Cardiac fibroblast (primary cell): ENCODE results near the gene TNFRSF25.
A peak's percentile ranks its signal among the peaks of the same experiment; 100 is the strongest.

Experiments
- DNase-seq, 2 donors: peaks; one replicate each; pipeline versions ENCODE4 v3.0.0 to v3.0.0-alpha.2; 2010; ENCODE audit warnings: low read depth in 2 of 2
- H3K4me3 ChIP-seq, 2 donors: replicated peaks in 1 of 2; 1 replicate in 1 of 2; 2 replicates in 1 of 2; pipeline ENCODE4 v1.5.1; 2011; ENCODE audit warnings: low read depth in 2 of 2, low read length in 2 of 2, mild to moderate bottlenecking in 2 of 2, moderate library complexity in 1 of 2
- TF ChIP-seq, protein P1 (sequence below): IDR thresholded peaks from one replicate; pipeline ENCODE4 v1.5.1; 2011; ENCODE audit warnings: low read depth, mild to moderate bottlenecking, low read length, inconsistent platforms

The TNFRSF25 gene

DNA sequence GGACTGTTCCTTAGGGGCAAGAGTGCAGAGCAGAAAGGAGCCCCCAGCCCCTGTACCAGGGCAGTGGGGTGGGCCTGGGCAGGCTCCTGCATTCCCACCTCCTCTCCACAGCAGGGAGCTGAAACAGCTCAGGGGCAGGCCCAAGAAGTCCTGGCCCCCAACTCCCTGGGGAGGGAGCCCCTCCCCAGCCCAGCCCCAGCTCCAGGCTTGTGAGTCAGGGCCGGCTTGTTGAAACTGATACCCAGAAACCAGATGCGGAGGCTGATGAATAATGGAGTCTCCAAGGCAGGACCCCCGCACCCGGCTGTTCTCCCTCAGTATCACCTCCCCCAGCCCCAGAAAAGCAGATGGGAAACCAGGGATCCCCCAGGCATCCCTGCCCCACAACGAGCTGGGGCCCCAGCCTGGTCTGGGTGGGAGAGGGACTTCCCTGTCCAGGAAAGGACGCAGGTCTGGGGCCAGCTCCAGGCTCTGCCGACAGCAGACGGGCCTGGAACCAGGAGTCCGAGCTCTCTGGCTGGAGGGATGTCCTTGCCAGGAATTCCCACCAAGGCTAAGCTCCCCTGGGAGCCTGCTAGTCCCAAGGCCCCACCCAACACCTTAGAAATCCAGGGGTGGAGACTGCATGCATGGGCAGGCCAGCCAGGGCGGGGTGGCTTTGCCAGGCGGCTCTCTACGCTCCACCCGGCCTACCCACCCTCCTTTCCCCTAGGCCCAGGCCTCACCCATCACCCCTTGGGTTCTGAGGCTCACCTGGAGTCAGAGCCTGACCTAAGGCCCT lies 22.8 kb upstream of the TNFRSF25 start:
- TF ChIP-seq, protein P1, sequence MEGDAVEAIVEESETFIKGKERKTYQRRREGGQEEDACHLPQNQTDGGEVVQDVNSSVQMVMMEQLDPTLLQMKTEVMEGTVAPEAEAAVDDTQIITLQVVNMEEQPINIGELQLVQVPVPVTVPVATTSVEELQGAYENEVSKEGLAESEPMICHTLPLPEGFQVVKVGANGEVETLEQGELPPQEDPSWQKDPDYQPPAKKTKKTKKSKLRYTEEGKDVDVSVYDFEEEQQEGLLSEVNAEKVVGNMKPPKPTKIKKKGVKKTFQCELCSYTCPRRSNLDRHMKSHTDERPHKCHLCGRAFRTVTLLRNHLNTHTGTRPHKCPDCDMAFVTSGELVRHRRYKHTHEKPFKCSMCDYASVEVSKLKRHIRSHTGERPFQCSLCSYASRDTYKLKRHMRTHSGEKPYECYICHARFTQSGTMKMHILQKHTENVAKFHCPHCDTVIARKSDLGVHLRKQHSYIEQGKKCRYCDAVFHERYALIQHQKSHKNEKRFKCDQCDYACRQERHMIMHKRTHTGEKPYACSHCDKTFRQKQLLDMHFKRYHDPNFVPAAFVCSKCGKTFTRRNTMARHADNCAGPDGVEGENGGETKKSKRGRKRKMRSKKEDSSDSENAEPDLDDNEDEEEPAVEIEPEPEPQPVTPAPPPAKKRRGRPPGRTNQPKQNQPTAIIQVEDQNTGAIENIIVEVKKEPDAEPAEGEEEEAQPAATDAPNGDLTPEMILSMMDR = no peak
- peak overlapping the region in 1 of 2 donors; percentile 84 for H3K4me3 ChIP-seq
- DNase-seq = no peak

DNA sequence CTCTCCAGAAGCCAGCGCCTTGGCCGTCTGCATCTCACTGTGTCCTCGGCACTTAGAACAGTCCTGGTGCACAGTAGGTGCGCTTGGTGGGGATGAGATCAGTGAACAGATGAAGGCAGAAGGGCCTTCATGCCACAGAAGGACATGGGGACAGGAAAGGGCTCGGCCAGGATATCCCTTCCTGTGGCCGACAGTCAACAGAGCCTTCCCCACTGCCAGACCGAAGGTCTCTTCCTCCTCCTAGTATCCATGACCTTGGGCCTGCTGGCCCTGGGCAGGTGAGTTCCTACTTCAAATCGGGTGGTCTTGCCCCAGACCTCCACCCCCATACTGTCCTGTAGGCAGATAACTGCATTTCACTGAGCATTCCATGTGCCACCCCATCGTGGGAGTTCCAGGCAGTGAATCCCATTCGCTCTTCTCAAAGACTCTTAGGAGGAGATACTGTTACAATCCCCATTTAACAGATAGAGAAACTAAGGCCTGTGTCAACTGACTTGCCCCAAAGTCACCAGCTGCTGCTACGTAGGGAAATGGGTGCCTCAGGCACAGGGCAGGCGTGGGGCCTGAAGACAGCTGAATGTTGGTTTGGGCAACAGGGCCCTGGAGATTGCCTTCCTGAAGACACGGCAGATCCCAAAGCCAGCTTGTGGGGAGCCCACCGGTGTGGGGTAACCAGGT lies 22.0 kb upstream of the TNFRSF25 start:
- H3K4me3 ChIP-seq = no peak overlapping the region
- TF ChIP-seq, protein P1 = no peak
- no peak for DNase-seq

DNA sequence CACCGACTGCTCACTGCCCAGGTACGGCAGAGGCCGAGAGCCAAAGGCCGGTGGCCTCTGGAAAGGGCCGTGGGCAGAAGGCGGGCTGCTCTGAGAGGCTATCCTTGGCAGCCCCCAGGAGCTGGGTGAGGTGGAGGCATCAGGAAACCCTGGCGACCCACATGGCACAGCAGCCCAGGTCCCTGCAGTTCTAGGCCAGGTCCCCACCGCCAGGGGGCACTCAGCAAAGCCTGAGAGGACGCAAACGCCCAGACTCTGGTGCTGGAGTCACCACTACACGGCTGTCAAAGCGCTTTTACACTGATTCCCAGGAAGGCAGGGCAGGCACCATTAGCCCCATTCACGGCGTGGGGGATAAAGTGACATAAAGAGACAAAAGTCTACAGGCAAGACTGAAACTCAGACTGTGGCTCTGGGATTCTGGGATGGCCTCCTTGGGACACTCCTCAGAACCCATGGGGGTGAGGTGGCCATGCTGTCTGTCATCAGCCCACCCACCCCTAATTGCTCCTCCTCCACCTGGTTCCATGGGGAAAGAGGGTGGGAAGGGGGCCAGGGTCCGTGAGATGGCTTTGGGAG lies 20.5 kb upstream of the TNFRSF25 start:
- TF ChIP-seq, protein P1 = peak; percentile 94
- peak; percentile 85 to 87 for DNase-seq
- peak overlapping the region in 1 of 2 donors; percentile 60 for H3K4me3 ChIP-seq

DNA sequence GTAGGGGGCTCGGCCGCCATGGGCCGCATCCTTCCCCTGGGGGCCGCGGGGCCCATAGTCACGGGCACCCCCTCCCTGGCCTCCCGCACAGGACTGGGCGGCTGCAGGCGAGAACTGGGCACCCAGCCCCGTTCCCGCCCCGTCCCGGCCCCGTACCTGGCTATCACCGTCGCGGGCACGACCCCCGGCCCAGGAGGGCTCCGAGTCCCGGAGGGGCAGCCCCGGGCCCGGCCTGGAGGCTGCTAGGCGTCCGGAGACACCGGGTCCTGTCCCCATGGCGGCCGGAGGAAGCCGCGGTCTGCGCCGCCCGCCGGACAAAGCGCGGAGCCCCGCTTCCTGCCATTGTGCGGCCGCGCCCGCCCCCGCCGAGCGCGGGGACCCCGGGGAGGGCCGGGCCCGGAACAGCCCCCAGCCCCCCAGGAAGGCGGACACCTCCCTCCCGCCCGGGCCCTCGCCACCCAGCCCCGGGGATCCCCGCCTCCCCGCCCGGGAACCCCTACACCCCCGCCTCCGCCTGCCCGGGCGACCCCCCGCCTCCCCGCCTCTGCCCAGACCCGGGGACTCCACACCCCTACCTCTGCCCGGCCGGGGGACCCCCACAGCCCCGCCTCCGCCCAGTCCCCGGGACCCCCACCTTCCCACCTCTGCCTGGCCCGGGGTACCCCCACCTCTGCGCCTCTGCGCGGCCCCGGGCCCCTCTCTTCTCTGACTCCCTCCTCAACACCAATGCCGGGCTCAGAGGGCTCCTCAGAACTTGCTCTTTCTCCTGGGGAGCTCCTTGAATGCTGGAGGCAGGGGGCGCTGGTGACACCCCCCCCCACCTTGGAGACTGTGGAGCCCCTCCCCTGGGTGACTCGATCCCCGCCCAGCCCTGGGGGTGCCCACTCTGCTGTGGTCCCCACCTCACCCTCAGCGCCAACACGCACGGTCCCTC lies 19.5 kb upstream of the TNFRSF25 start:
- H3K4me3 ChIP-seq = peak overlapping the region; percentile 47 to 60
- TF ChIP-seq, protein P1 = peak; percentile 5
- DNase-seq = no peak

DNA sequence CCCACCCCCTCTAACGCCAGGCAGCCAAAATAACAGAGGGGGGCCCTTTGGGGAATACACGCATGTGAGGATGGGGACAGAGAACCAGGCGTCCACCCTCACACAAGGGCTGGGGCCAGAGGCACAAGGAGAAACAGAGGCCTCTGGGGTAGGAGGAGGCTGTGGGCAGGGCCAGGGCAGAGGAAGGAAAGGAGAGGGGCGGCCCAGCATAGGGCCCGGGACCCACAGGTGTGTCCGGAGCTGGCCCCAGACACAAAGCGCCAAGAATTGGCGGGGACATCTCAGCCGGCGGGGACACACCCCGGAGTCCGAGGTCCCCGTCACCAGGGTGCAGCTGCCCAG lies 18.8 kb upstream of the TNFRSF25 start:
- TF ChIP-seq, protein P1 = no peak
- H3K4me3 ChIP-seq = peak overlapping the region; percentile 45 to 60
- DNase-seq = no peak

DNA sequence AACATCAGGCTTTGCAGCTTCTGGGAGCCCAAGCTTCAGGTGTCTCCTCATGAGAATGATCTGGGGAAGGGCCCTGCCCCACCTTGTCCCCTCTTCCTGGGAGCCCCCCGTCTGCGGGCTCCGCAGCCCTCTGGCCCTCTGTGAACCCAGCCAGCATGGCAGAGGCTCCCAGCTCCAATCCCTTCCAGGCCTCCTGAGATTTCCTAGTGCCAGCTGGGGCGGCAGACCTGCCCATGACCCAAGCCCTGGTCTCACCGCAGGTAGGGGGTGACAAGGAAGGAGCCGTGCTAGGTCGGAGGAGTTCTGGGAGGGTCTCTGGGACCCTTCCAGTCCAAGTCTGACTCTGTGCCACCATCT lies 17.8 kb upstream of the TNFRSF25 start:
- H3K4me3 ChIP-seq = no peak overlapping the region
- TF ChIP-seq, protein P1 = no peak
- DNase-seq = no peak
